HL-60 (cell line): ENCODE results near the gene PLEKHJ1.
A peak's percentile ranks its signal among the peaks of the same experiment; 100 is the strongest.

Source experiments
- DNase-seq, 2 experiments: peaks; one replicate each; pipeline ENCODE4 v3.0.0-alpha.2; 2010 to 2020; ENCODE audit warnings: low read depth in 1 of 2, low spot score in 1 of 2
- H3K27ac ChIP-seq: fragments of 250-450 bp; sonication (Bioruptor Pico); replicated peaks from 2 replicates; pipeline ENCODE4 v1.5.1; 2020; ENCODE audit warnings: mild to moderate bottlenecking, moderate library complexity
- H3K27me3 ChIP-seq: fragments of 250-450 bp; sonication (Bioruptor Pico); 2 replicates; pipeline ENCODE4 v1.5.1; 2021; ENCODE audit warnings: mild to moderate bottlenecking, moderate library complexity; ENCODE audit not compliant: insufficient read depth, poor library complexity, severe bottlenecking
- H3K4me3 ChIP-seq: replicated peaks from 2 replicates; pipeline ENCODE4 v1.5.1; 2011; ENCODE audit warnings: mild to moderate bottlenecking, control low read depth, low read length; ENCODE audit not compliant: insufficient read depth
- GABPA ChIP-seq: IDR thresholded peaks from 2 replicates; pipeline ENCODE4 v1.6.1; 2012; ENCODE audit warnings: low read depth
- POLR2AphosphoS5 ChIP-seq: IDR thresholded peaks from 2 replicates; pipeline ENCODE4 v1.6.1; 2012; ENCODE audit warnings: low read depth
- SPI1 ChIP-seq: IDR thresholded peaks from 2 replicates; pipeline ENCODE4 v1.6.1; 2012; ENCODE audit warnings: low read depth, mild to moderate bottlenecking, borderline replicate concordance
- TF ChIP-seq, protein P1 (sequence below): IDR thresholded peaks from 2 replicates; pipeline ENCODE4 v1.6.1; 2012; ENCODE audit warnings: low read depth; ENCODE audit not compliant: insufficient replicate concordance
- TF ChIP-seq, protein P2 (sequence below): IDR thresholded peaks from one replicate; pipeline ENCODE4 v1.5.1; 2011; ENCODE audit warnings: low read length, control low read depth, inconsistent platforms; ENCODE audit not compliant: insufficient read depth

Gene PLEKHJ1

DNA sequence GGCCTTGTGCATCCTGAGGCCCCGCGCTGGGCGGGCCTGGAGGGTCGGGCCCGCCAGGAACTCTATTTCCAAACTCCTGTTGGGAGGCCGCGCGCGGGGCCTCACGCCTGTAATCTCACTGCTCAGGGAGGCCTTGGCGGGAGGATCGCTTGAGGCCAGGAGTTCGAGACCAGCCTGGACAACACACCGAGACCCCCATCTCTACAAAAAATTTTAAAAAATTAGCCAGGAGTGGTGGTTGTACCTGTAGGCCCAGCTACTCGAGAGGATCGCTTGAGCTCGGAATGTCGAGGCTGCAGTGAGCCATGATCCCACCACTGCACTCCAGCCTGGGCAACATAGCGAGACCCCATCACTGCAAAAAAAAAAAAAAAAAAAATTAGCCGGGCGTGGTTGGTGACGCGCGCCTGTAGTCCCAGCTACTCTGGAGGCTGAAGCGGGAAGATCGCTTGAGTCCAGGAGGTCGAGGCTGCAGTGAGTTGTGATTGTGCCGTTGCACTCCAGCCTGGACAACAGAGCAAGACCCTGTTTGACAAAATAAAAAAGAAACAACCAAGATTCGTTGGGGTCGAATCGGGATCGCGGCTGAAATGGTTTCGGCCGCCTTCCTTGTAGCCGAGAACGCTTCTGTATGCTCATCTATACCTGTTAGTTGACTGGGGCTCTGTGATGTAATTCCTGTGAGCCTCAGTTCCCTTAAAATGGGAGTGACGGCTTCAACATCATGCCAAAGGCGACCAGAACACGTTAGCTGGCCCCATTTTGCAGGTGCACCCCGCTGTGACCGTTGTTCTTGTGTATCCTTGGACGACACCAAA lies 1.1 kb upstream of the PLEKHJ1 start:
- no peak for DNase-seq
- Histone ChIP-seq H3K4me3 (peak overlapping the region; percentile 78), H3K27ac (peak overlapping the region; percentile 98), H3K27me3 (no peaks in the 10 kb centered on the region)
- TF ChIP-seq, protein P1, sequence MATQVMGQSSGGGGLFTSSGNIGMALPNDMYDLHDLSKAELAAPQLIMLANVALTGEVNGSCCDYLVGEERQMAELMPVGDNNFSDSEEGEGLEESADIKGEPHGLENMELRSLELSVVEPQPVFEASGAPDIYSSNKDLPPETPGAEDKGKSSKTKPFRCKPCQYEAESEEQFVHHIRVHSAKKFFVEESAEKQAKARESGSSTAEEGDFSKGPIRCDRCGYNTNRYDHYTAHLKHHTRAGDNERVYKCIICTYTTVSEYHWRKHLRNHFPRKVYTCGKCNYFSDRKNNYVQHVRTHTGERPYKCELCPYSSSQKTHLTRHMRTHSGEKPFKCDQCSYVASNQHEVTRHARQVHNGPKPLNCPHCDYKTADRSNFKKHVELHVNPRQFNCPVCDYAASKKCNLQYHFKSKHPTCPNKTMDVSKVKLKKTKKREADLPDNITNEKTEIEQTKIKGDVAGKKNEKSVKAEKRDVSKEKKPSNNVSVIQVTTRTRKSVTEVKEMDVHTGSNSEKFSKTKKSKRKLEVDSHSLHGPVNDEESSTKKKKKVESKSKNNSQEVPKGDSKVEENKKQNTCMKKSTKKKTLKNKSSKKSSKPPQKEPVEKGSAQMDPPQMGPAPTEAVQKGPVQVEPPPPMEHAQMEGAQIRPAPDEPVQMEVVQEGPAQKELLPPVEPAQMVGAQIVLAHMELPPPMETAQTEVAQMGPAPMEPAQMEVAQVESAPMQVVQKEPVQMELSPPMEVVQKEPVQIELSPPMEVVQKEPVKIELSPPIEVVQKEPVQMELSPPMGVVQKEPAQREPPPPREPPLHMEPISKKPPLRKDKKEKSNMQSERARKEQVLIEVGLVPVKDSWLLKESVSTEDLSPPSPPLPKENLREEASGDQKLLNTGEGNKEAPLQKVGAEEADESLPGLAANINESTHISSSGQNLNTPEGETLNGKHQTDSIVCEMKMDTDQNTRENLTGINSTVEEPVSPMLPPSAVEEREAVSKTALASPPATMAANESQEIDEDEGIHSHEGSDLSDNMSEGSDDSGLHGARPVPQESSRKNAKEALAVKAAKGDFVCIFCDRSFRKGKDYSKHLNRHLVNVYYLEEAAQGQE = no peak
- TF ChIP-seq, protein P2, sequence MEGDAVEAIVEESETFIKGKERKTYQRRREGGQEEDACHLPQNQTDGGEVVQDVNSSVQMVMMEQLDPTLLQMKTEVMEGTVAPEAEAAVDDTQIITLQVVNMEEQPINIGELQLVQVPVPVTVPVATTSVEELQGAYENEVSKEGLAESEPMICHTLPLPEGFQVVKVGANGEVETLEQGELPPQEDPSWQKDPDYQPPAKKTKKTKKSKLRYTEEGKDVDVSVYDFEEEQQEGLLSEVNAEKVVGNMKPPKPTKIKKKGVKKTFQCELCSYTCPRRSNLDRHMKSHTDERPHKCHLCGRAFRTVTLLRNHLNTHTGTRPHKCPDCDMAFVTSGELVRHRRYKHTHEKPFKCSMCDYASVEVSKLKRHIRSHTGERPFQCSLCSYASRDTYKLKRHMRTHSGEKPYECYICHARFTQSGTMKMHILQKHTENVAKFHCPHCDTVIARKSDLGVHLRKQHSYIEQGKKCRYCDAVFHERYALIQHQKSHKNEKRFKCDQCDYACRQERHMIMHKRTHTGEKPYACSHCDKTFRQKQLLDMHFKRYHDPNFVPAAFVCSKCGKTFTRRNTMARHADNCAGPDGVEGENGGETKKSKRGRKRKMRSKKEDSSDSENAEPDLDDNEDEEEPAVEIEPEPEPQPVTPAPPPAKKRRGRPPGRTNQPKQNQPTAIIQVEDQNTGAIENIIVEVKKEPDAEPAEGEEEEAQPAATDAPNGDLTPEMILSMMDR = no peak
- no peak for TF ChIP-seq SPI1
- TF ChIP-seq POLR2AphosphoS5 = 0 out of 2 replicates have a peak, but pooled peaks have one; percentile 21
- TF ChIP-seq GABPA = no peak

DNA sequence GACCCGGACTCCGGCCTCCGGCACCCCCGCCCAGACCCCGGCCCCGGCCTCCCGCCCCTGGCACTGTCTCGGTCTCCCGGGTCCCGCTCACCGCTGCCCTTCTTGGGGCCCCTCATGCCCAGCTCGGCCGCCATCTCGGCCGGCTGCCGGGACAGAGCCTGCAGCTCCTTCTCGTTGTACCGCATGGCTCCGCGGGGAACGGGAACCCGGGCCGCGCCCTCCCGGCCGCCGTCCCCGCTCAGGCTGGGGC lies 140 bp downstream of the PLEKHJ1 start:
- Histone ChIP-seq H3K27ac (peak overlapping the region; percentile 98), H3K27me3 (no peaks in the 10 kb centered on the region), H3K4me3 (peak overlapping the region; percentile 78)
- no peak for DNase-seq
- TF ChIP-seq POLR2AphosphoS5 (peak; percentile 12; the same call in 1 of the 2 replicates), SPI1 (no peak), GABPA (no peak)
- TF ChIP-seq, protein P1 = no peak
- TF ChIP-seq, protein P2 = no peak

DNA sequence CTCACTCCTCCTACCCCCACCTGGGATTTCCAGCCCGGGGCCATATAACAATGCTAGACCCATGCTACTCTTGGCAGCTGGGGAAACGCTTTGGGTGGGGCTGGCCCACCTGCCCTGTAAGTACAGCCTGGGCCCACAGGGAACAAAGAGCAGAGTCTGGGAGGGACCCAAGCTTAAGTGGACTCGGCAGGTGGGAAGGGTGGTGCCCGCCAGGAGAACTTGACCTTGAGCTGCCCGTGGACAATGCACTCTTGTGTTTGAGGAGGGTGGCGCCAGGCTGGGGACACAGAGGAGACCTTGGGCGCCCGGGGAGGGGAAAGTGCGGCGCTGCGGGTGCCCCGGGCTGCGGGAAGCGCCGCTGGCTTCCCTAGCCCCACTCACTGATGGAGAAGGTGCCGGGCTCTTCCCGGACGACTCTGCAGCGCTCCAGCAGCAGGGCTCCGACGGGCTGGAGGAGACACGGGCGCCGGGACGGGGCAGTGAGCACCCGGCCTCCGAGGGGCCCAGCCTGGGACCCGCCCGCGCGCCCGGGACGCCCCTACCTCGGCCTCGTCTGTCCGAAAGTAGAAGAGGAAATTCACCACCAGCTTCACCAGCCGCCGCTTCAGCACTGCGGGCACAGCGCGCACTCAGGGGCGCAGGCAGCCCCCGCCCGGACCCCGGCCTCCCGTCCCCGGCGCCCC lies 607 bp downstream of the PLEKHJ1 start:
- H3K4me3 ChIP-seq = peak overlapping the region; percentile 78
- H3K27ac ChIP-seq = peak overlapping the region; percentile 98
- TF ChIP-seq, protein P2 = no peak
- DNase-seq = no peak
- no peaks in the 10 kb centered on the region for H3K27me3 ChIP-seq
